Inflammatory macrophage treated with lipopolysaccharide for 1 hour (primary cell): ENCODE results near the gene CACNG3.
"Not testable (repeated sequence)": the region's sequence is repeated elsewhere in the genome, so short reads cannot be mapped to it uniquely, and the experiment has no call there.

Experiments
- DNase-seq, 2 donors: peaks; one replicate each; pipeline ENCODE4 v3.0.0-alpha.2; 2020 to 2022

CACNG3 gene

GRCh38 chr16:24281466-24281865, 25.3 kb downstream of the CACNG3 start:
- DNase-seq, result no peak

GRCh38 chr16:24282141-24282540, 26.0 kb downstream of the CACNG3 start:
- DNase-seq, result peak; percentile 45 to 55

GRCh38 chr16:24286741-24287405, 30.7 kb downstream of the CACNG3 start:
- DNase-seq, result no peak

GRCh38 chr16:24288516-24288915, 32.4 kb downstream of the CACNG3 start:
- no peak for DNase-seq

GRCh38 chr16:24289166-24289700, 33.1 kb downstream of the CACNG3 start:
- no peak for DNase-seq

GRCh38 chr16:24291932-24292331, 35.8 kb downstream of the CACNG3 start:
- peak in 1 of 2 donors; percentile 7 for DNase-seq

GRCh38 chr16:24294131-24294530, 38.0 kb downstream of the CACNG3 start:
- no peak for DNase-seq

- no peak for DNase-seq
Measured at GRCh38 chr16:24297375-24297774, 41.2 kb downstream of the CACNG3 start.

- DNase-seq, result no peak
Measured at GRCh38 chr16:24298548-24299167, 42.5 kb downstream of the CACNG3 start.

- DNase-seq, result not testable (repeated sequence)
Measured at GRCh38 chr16:24300750-24301149, 44.6 kb downstream of the CACNG3 start.

GRCh38 chr16:24302636-24303035, 46.5 kb downstream of the CACNG3 start:
- no peak for DNase-seq

- no peak for DNase-seq
Measured at GRCh38 chr16:24308200-24308599, 52.1 kb downstream of the CACNG3 start.

GRCh38 chr16:24309258-24310142, 53.4 kb downstream of the CACNG3 start:
- no peak for DNase-seq

- no peak for DNase-seq
Measured at GRCh38 chr16:24315343-24315742, 59.2 kb downstream of the CACNG3 start.

GRCh38 chr16:24318680-24319079, 62.5 kb downstream of the CACNG3 start:
- no peak for DNase-seq

GRCh38 chr16:24319126-24319814, 63.1 kb downstream of the CACNG3 start:
- no peak for DNase-seq

- DNase-seq, result no peak
Measured at GRCh38 chr16:24322106-24322505, 66.0 kb downstream of the CACNG3 start.

- DNase-seq, result no peak
Measured at GRCh38 chr16:24324421-24324820, 68.3 kb downstream of the CACNG3 start.

GRCh38 chr16:24328835-24329452, 72.8 kb downstream of the CACNG3 start:
- DNase-seq, result no peak

- no peak for DNase-seq
Measured at GRCh38 chr16:24332178-24332577, 76.0 kb downstream of the CACNG3 start.

GRCh38 chr16:24332582-24333090, 76.5 kb downstream of the CACNG3 start:
- DNase-seq, result no peak

- DNase-seq, result no peak
Measured at GRCh38 chr16:24336491-24336890, 80.4 kb downstream of the CACNG3 start.
